ENCODE measurements around the gene FBN1.
A peak's percentile ranks its signal among the peaks of the same experiment; 100 is the strongest.

FBN1 gene

DNA sequence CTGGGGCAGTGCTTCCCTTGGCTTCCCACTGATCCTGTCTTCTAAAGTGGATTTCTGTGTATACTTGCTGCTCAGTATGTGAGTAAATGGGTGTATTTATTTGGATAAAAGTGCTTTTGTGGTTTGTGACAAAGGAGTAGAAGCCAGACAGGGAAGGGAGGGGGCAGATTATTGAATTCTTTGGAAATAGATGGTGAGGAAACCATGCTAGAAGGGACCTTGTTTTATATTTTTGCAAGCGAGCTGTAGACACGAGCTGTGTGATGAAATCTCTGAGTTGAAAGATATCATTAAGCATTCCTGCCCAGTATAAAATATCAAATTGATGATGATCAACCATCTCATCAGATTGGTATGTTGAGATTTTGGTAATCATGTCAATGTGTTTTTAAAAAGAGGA is 245.4 kb downstream of the FBN1 start:
- no peaks in the 10 kb centered on the region for H3K27me3 ChIP-seq (ENCODE audit: control insufficient read depth in 3 of 3, insufficient read depth in 3 of 3, low read depth in 1 of 3, low read length in 3 of 3)
- no peak overlapping the region for H2BK12ac ChIP-seq (ENCODE audit: low read length)
- no peak overlapping the region for H3K14ac ChIP-seq (ENCODE audit: low read length)
- H2AFZ ChIP-seq (ENCODE audit: low read length), result no peak overlapping the region
- H2AK5ac ChIP-seq (ENCODE audit: low read depth, low read length), result no peak overlapping the region
- no peak overlapping the region for H4K91ac ChIP-seq (ENCODE audit: low read depth, low read length, poor library complexity)
- H3K4me2 ChIP-seq (ENCODE audit: insufficient read depth, low read length, poor library complexity, severe bottlenecking), result no peak overlapping the region
- no peak for DNase-seq (ENCODE audit: low spot score)
- H3K18ac ChIP-seq (ENCODE audit: low read length), result no peak overlapping the region
- H3K79me1 ChIP-seq (ENCODE audit: low read depth, low read length), result no peaks in the 10 kb centered on the region
- no peak overlapping the region for H3K27ac ChIP-seq (replicated peaks; ENCODE audit: low read length)
- H4K8ac ChIP-seq (ENCODE audit: low read depth, low read length), result no peak overlapping the region
- H2BK5ac ChIP-seq (ENCODE audit: low read length), result no peak overlapping the region
- no peaks in the 10 kb centered on the region for H3K36me3 ChIP-seq (replicated peaks in 1 of 2; ENCODE audit: control insufficient read depth in 2 of 2, insufficient read depth in 2 of 2, low read length in 2 of 2)
- no peaks in the 10 kb centered on the region for H3K9me3 ChIP-seq (replicated peaks in 1 of 2; ENCODE audit: control insufficient read depth in 2 of 2, insufficient read depth in 1 of 2, low read depth in 1 of 2, low read length in 2 of 2)
- no peak overlapping the region for H2BK120ac ChIP-seq (ENCODE audit: low read depth, low read length)
- H3K4me3 ChIP-seq (ENCODE audit: low read length in 2 of 2), result no peak overlapping the region
- no peak overlapping the region for H2BK15ac ChIP-seq (ENCODE audit: low read length)
- H3K23ac ChIP-seq (ENCODE audit: low read depth, low read length, poor library complexity), result no peak overlapping the region
- peaks cover 7 to 10% of the 10 kb centered on the region in 2 donors for H3K4me1 ChIP-seq (ENCODE audit: control insufficient read depth in 2 of 2, insufficient read depth in 1 of 2, low read depth in 1 of 2, low read length in 2 of 2)
- no CpG with 5 or more reads among the region's 2 CpGs for WGBS, 2 donors (ENCODE audit: extremely low coverage in 2 of 2, insufficient read length in 2 of 2, insufficient replicate concordance in 1 of 2)
- H3K4ac ChIP-seq (ENCODE audit: low read length), result no peak overlapping the region
- H3K9ac ChIP-seq (ENCODE audit: low read depth, low read length, poor library complexity), result no peak overlapping the region

DNA sequence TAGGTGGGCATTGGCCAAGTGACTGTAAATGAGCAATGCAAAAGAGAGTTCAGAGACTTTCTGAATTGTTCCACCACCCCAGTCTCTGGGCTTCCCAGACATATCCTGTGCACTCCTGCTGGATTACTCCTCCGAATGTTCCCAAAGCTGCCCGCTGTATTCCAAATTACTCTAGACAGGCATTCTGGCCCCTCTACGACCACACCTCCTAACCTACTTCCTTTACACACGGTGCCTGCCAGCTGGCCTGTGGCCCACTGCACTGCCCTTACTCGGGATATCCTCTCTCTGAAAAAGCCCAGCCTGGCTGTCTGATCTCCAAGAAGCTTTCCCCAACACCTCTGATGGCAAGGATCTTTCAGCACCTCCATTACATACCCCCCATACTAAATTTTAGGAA is 247.7 kb downstream of the FBN1 start:
- no peak overlapping the region for H2BK15ac ChIP-seq (ENCODE audit: low read length)
- H3K27ac ChIP-seq (replicated peaks; ENCODE audit: low read length), result no peak overlapping the region
- H2BK5ac ChIP-seq (ENCODE audit: low read length), result no peak overlapping the region
- H3K9me3 ChIP-seq (replicated peaks in 1 of 2; ENCODE audit: control insufficient read depth in 2 of 2, insufficient read depth in 1 of 2, low read depth in 1 of 2, low read length in 2 of 2), result no peaks in the 10 kb centered on the region
- H4K8ac ChIP-seq (ENCODE audit: low read depth, low read length), result no peak overlapping the region
- no peak overlapping the region for H3K4me3 ChIP-seq (ENCODE audit: low read length in 2 of 2)
- H3K4ac ChIP-seq (ENCODE audit: low read length), result no peak overlapping the region
- no peak overlapping the region for H2AFZ ChIP-seq (ENCODE audit: low read length)
- H3K9ac ChIP-seq (ENCODE audit: low read depth, low read length, poor library complexity), result no peak overlapping the region
- H2BK120ac ChIP-seq (ENCODE audit: low read depth, low read length), result no peak overlapping the region
- no peaks in the 10 kb centered on the region for H3K36me3 ChIP-seq (replicated peaks in 1 of 2; ENCODE audit: control insufficient read depth in 2 of 2, insufficient read depth in 2 of 2, low read length in 2 of 2)
- no peak overlapping the region for H2BK12ac ChIP-seq (ENCODE audit: low read length)
- no peak overlapping the region for H4K91ac ChIP-seq (ENCODE audit: low read depth, low read length, poor library complexity)
- H3K4me2 ChIP-seq (ENCODE audit: insufficient read depth, low read length, poor library complexity, severe bottlenecking), result no peak overlapping the region
- H3K23ac ChIP-seq (ENCODE audit: low read depth, low read length, poor library complexity), result no peak overlapping the region
- no peak for DNase-seq (ENCODE audit: low spot score)
- WGBS, 2 donors (ENCODE audit: extremely low coverage in 2 of 2, insufficient read length in 2 of 2, insufficient replicate concordance in 1 of 2), result no CpG with 5 or more reads among the region's 5 CpGs
- no peak overlapping the region for H3K14ac ChIP-seq (ENCODE audit: low read length)
- H3K18ac ChIP-seq (ENCODE audit: low read length), result no peak overlapping the region
- H3K4me1 ChIP-seq (ENCODE audit: control insufficient read depth in 2 of 2, insufficient read depth in 1 of 2, low read depth in 1 of 2, low read length in 2 of 2), result peaks cover 7 to 10% of the 10 kb centered on the region in 2 donors
- H3K79me1 ChIP-seq (ENCODE audit: low read depth, low read length), result no peaks in the 10 kb centered on the region
- H2AK5ac ChIP-seq (ENCODE audit: low read depth, low read length), result no peak overlapping the region
- H3K27me3 ChIP-seq (ENCODE audit: control insufficient read depth in 3 of 3, insufficient read depth in 3 of 3, low read depth in 1 of 3, low read length in 3 of 3), result no peaks in the 10 kb centered on the region

DNA sequence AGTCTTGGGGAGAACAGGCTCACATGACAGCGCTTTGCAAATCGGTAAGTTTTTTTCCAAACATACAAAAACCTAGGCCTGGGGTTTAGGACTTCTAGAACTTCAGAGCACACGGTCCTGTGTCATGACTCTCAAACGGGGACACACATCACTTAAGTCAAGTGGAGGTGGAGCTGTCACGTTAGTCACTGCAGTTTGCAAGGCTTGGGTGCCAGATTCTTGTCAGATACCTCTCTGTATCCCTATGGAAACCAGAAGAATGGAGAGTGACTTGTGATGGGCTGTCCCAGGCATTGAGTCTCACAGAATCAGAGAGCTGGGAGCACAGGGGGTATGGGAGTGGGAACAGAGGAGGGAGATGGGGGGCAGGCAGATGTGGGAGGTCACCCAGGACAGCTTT is 249.5 kb downstream of the FBN1 start:
- Histone ChIP-seq H3K9ac (ENCODE audit: low read depth, low read length, poor library complexity) (no peak overlapping the region), H3K79me1 (ENCODE audit: low read depth, low read length) (no peaks in the 10 kb centered on the region), H3K14ac (ENCODE audit: low read length) (no peak overlapping the region), H3K4me2 (ENCODE audit: insufficient read depth, low read length, poor library complexity, severe bottlenecking) (no peak overlapping the region), H2BK12ac (ENCODE audit: low read length) (peak overlapping the region; percentile 28), H3K27ac (replicated peaks; ENCODE audit: low read length) (no peak overlapping the region), H3K23ac (ENCODE audit: low read depth, low read length, poor library complexity) (no peak overlapping the region), H3K18ac (ENCODE audit: low read length) (peak overlapping the region; percentile 68), H2BK120ac (ENCODE audit: low read depth, low read length) (no peak overlapping the region), H3K9me3 (replicated peaks in 1 of 2; ENCODE audit: control insufficient read depth in 2 of 2, insufficient read depth in 1 of 2, low read depth in 1 of 2, low read length in 2 of 2) (no peaks in the 10 kb centered on the region), H4K91ac (ENCODE audit: low read depth, low read length, poor library complexity) (no peak overlapping the region), H2BK5ac (ENCODE audit: low read length) (no peak overlapping the region), H3K27me3 (ENCODE audit: control insufficient read depth in 3 of 3, insufficient read depth in 3 of 3, low read depth in 1 of 3, low read length in 3 of 3) (no peaks in the 10 kb centered on the region), H3K36me3 (replicated peaks in 1 of 2; ENCODE audit: control insufficient read depth in 2 of 2, insufficient read depth in 2 of 2, low read length in 2 of 2) (no peaks in the 10 kb centered on the region), H2AK5ac (ENCODE audit: low read depth, low read length) (no peak overlapping the region), H2BK15ac (ENCODE audit: low read length) (no peak overlapping the region), H3K4me1 (ENCODE audit: control insufficient read depth in 2 of 2, insufficient read depth in 1 of 2, low read depth in 1 of 2, low read length in 2 of 2) (peaks cover 7 to 10% of the 10 kb centered on the region in 2 donors), H3K4ac (ENCODE audit: low read length) (no peak overlapping the region), H3K4me3 (ENCODE audit: low read length in 2 of 2) (no peak overlapping the region), H2AFZ (ENCODE audit: low read length) (peak overlapping the region; percentile 56), H4K8ac (ENCODE audit: low read depth, low read length) (no peak overlapping the region)
- no CpG with 5 or more reads among the region's 5 CpGs for WGBS, 2 donors (ENCODE audit: extremely low coverage in 2 of 2, insufficient read length in 2 of 2, insufficient replicate concordance in 1 of 2)
- DNase-seq (ENCODE audit: low spot score), result no peak

DNA sequence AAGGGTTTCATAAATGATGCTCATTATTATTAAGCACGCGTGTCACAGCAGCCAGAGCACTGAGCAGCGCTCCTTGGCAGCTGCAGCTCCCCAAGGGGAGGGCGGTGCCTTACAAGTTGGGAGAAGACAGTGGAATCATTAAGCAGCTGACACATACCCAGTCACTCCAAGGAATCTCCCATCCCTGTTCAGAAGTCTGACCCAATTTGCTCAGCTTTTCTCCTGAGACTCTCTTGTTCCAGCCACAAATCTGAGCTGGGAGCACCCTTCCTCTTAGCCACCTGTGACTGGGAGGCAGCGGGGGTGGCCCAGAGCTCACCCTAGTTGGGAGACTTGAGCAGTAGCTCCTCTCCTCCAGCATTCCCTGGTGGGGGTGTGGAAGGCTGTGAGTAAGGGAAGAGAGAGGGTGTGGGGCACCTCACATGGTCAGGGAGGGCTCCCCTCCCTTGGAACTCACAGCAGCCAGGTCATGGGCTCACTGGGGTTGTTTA is 249.9 kb downstream of the FBN1 start:
- Histone ChIP-seq H3K27ac (replicated peaks; ENCODE audit: low read length) (no peak overlapping the region), H4K8ac (ENCODE audit: low read depth, low read length) (no peak overlapping the region), H3K4me2 (ENCODE audit: insufficient read depth, low read length, poor library complexity, severe bottlenecking) (no peak overlapping the region), H2BK12ac (ENCODE audit: low read length) (peak overlapping the region; percentile 28), H3K9ac (ENCODE audit: low read depth, low read length, poor library complexity) (no peak overlapping the region), H2BK120ac (ENCODE audit: low read depth, low read length) (no peak overlapping the region), H3K79me1 (ENCODE audit: low read depth, low read length) (no peaks in the 10 kb centered on the region), H3K14ac (ENCODE audit: low read length) (no peak overlapping the region), H2BK15ac (ENCODE audit: low read length) (no peak overlapping the region), H3K27me3 (ENCODE audit: control insufficient read depth in 3 of 3, insufficient read depth in 3 of 3, low read depth in 1 of 3, low read length in 3 of 3) (no peaks in the 10 kb centered on the region), H3K18ac (ENCODE audit: low read length) (peak overlapping the region; percentile 68), H2BK5ac (ENCODE audit: low read length) (no peak overlapping the region), H3K23ac (ENCODE audit: low read depth, low read length, poor library complexity) (no peak overlapping the region), H3K4me3 (ENCODE audit: low read length in 2 of 2) (no peak overlapping the region), H3K4me1 (ENCODE audit: control insufficient read depth in 2 of 2, insufficient read depth in 1 of 2, low read depth in 1 of 2, low read length in 2 of 2) (peaks cover 7 to 10% of the 10 kb centered on the region in 2 donors), H2AK5ac (ENCODE audit: low read depth, low read length) (no peak overlapping the region), H3K9me3 (replicated peaks in 1 of 2; ENCODE audit: control insufficient read depth in 2 of 2, insufficient read depth in 1 of 2, low read depth in 1 of 2, low read length in 2 of 2) (no peaks in the 10 kb centered on the region), H4K91ac (ENCODE audit: low read depth, low read length, poor library complexity) (no peak overlapping the region), H3K4ac (ENCODE audit: low read length) (no peak overlapping the region), H2AFZ (ENCODE audit: low read length) (peak overlapping the region; percentile 56), H3K36me3 (replicated peaks in 1 of 2; ENCODE audit: control insufficient read depth in 2 of 2, insufficient read depth in 2 of 2, low read length in 2 of 2) (no peaks in the 10 kb centered on the region)
- no peak for DNase-seq (ENCODE audit: low spot score)
- WGBS, 2 donors (ENCODE audit: extremely low coverage in 2 of 2, insufficient read length in 2 of 2, insufficient replicate concordance in 1 of 2), result no CpG with 5 or more reads among the region's 5 CpGs
